ENCODE measurements around the gene GLRA1.
A peak's percentile ranks its signal among the peaks of the same experiment; 100 is the strongest.
"Not testable (repeated sequence)": the region's sequence is repeated elsewhere in the genome, so short reads cannot be mapped to it uniquely, and the experiment has no call there.

Gene GLRA1

DNA sequence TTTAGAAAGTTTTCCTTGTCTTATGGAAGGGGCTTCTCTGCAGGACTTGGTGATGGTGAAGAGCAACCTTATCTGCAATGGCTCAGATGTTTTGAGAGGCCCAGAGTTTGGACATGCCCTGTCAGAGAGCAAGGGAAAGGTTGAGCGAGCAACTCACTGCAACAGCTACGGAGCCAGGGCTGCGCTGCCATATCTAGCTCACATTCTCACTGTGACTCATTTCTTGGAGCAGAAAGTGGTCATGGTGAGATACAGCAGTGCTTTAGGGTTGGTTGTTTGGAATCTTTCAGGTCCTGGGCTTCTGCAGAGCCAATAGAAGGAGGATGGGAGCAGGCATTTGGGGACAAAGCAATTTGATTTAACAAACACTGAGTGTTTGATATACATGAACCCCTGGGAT, 12.3 kb downstream of the GLRA1 start:
- DNase-seq, result no peak

DNA sequence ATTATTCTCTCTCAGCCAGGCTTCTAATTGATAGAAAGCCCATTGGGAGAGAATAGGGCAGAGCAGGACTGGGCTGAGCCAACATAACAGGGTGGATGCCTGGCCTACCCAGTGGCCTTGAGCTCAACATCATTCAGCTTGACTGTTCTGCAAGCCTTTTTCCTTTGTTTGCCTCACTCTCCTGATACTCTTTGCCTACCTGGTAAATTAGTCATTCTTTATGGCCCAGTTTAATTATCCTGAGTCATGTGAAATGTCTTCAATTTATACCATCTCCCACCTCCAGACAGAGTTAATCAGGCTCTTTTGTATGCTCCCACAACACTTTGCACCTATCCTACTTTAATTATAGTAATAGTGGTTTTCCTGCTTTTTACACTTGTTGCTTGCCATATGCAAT, 13.6 kb downstream of the GLRA1 start:
- DNase-seq, result no peak

DNA sequence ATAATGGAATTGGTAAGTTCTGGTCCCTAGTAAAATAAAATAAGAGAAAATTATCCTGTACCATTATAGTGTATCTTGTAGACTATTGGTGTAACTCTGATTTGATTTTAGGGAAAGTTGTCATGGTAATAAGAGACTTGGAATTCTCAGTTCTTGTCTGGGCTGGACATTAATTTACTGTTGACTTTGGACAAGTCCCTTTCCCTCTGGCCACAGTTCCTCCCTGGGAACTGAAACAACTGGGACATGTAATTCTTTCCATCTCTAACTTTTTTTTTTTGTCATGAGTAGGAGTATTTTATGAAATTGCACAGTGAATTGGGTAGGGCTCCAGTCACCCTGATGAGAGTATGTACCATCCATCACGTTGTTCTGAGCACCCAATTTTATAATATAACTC, 15.0 kb downstream of the GLRA1 start:
- DNase-seq, result no peak

DNA sequence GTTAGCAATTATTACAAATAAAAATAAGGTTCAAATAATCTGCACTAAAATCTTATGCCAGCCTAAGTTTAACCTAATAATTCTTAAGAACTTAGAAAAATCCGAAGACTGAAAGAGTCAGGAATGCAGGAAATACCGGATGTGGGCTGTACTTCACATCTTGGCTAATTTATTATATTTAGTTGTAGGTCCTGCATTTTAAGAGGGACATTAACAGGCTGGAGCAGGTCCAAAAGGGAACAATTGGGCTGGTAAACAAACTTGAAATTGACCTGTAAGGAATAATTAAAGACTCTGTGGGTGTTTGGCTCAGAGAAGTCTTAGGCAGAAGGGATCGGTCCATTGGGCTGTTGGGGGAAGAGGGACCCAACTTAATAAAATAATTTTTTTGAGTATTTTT, 18.4 kb downstream of the GLRA1 start:
- DNase-seq, result no peak

DNA sequence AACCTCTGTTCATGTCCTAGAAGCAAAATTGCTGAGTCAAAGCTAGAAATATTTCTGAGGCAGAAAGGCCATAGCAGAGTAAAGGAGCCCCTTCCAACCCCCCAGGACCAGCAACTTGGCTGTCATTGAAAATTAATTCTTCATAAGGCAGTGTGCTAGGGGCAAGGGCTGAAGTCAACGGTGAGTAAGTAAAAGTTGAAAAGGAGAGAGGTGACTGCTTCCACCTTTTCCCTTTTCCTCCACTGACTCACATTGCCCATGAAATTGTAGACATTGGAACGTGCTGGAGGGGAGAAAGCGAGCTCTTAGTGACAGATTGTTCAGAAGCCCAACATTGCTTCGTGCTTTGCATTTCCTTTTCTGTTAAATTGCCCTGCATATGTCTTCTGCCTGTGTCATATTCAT, 19.1 kb downstream of the GLRA1 start:
- DNase-seq, result no peak

DNA sequence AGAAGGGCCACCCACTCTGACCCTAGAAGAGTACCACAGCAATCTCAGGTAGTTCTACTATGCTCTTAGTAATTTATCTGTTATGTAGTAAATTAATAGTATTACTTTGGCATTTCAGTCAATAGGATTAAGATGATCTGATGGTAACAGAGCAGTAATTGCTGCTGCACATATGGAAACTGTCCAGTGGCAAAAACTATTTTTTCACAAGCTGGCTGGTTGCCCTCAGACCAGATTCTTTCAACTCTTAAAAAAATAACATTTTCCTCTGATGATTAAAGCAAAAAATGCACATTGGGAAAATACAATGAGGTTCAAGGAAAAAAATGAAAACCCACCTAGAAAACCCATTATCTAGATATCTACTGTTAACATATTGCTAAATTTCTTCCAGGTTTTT, 19.7 kb downstream of the GLRA1 start:
- no peak for DNase-seq

DNA sequence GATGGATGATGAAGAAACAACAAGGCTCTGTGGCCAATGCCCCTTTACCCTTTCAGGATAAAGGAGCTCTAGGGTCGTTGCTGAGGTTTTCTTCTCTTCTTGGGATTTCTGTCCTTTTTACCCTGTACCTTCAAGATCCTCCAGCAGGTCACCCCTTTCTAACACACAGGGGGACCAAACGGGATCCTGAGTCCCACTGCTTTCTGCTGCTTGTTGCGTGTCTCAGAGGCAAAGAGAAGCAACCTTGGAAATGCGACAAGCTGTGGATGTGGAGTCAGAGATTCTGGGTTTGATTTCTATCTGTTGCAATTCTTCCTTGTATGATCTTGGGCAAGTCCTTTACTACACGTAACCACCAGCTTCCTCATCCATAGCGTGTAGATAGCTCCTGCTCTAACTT, 20.5 kb downstream of the GLRA1 start:
- DNase-seq, result no peak

DNA sequence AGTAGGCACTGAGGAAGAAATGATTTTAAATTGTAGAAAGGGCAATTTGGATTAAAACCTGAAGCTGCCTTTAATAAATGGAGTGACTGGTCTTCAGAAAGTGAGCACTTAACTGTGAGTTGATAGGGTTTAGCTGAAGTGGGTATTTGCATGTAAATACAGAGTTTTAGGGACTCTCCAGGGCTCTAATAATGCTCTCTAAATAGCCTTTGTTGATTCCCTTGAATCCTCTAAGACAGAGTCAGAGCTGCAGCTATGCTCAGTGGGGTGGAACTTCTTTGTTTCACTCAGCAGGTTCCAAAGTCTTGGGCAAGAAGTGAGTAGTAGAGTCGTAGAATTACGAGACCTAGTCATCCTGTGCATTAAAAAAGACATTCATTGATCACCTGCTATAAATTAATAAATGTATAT, 21.4 kb downstream of the GLRA1 start:
- DNase-seq, result peak; percentile 25

DNA sequence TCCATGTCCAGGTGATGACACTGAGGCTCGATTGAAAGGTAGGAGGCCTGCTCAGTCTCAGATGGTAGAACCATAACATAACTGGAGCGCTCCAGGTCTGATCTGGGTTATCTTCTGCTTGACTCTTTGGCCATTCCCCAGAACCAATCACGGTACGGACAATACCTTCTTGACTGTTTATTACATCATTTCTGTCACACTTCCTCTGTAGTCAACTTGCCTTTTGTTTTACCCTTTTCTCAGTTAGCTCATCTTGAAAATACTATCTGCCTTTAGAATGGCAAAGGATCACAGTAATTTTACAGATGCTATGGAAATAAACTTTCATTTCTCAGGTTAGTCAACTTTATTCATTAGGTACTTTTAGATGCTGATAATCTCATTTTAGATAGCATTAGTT, 22.4 kb downstream of the GLRA1 start:
- DNase-seq, result no peak

DNA sequence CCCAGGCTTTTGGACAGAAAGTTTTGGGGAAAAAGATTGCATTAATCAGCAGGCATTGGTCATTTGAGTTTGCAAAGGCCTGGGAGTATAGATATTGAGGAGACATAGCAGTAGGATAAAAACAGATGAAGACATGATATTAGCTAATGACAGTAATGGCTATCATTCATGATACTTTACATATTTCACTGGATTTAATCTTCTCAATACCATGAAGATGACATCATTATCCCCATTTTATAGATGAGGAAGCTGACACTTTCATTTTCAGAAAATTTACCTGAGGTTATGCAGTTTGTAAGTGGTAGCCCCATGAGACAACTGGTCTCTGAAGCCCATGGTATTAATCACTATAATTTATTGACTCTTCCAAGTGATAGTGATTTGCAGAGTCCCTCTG, 23.0 kb downstream of the GLRA1 start:
- DNase-seq, result no peak

DNA sequence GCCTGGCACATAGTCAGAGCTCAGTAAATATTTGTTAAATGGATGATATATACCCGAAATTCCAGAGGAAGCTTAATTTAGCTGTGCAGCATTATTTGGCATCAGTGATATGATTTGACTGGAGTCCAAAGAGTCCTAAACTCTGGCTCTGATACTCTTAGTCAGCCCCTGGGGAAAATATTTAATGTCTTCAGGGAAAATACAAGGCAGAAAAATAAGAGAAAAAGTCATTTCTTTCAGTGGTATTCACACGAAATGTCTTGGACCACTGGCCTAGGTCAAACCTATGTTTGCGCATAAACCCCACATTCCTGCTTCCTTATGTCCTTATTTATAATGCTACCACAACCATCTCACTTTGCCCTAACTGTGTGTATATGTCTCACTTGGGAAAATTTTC, 23.8 kb downstream of the GLRA1 start:
- no peak for DNase-seq

DNA sequence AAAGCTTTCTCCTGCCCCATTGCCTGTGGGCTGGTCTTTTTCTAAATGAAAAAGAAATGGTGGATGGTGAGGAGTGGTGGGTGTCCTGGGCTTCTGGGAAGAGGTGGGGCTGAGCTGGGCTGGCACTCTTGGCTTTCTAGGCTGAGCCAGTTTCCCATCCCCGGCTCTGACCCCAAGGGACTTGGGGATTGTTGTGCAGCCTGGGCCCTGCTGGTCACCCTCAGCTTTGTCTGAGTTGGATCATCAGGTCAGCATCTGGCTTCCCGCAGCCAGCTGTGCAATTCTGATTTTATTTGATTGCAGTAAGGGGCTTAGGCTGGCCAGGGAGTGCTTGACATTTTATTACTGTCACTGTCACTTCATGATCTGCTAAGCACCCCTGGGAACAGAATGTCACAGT, 25.3 kb downstream of the GLRA1 start:
- DNase-seq, result no peak

DNA sequence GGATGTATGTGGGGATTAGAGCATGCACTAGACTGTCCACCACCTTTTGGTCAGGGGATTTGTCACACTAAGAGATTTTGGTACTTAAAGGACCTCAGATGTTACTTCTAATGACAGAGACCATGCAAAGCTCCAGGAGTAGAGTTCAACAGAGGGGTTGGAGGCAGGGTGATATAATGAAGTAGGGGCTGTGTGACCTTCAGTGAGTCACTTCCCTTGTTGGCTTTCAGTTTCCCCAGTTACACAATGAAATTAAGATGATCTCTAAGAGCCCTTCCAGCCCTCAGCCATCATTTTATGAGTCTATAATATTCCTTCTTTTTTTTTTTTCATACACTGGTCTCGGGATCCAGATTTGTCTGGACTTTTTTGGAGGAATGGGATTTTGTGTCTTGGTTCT, 26.8 kb downstream of the GLRA1 start:
- no peak for DNase-seq

DNA sequence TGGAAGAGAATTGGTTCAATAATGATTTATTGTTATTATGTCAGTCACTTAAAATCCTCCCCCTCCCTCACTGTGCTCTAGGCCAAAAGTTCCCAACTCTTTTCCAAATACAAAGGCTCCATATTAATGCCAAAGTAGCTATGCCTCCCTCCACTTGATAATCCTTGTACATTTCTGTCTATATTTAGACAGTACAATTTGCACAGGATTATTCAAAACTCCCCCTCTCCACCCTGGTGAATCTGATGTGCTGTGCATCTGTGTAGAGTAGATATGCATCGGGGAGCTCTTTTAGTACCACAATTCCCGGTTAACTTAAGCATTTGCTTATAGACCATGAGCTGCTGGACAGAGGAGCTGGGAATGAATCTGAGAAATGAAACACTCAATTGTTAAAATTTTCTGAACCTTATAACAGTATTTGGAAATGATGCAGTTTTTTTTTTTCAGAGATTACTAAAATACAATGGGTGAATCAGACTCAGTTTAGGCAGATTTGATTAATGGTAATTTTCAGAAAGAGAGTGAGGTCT, 27.6 kb downstream of the GLRA1 start:
- no peak for DNase-seq

DNA sequence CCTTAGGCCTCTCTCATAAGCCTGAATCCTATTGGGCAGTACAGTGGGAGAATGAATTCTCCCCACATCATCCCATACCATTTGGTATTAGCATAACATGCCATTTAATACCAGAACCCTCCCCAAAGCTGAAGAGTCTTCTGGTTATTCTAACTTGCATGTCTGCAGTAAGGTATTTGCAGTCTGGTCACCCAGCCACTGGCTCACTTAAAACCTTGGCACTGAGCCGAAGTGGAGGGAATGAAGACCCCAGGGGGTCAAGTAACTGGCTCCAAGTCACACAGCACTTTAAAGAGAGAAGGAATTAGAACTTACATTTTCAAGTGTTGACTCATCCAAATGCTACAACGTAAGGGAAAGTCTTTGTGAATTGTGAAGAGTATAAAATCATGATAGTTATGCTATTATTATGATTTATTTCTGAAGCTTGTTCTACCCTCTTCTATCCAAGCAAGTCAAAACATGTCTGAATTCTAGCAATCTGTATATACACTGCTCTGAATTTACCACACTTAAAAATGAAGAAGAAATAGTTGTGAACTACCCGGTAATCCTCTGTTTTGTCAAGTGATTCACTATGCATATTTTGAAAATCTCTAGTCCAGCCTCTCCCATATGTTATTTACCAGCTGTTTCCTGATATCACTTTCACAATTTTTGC, 28.5 kb downstream of the GLRA1 start:
- DNase-seq, result peak; percentile 45

DNA sequence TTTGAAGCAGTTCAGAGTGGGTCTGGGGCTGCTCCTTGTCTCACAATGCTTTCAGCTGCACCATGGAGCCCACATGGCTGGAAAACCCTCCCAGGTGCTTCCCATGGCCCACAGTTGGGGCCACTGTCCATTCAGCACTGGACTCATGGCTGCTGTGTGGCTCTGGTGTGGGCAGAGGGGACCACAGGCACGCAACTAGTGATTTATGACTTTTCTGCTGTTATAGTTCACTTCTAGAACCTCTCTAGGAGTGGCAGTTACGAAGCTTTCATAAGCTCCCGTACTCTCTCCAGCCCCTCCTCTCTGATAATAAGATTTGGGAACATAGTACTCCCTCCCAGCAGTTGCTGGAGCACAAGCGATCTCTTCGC, 29.0 kb downstream of the GLRA1 start:
- DNase-seq, result no peak

DNA sequence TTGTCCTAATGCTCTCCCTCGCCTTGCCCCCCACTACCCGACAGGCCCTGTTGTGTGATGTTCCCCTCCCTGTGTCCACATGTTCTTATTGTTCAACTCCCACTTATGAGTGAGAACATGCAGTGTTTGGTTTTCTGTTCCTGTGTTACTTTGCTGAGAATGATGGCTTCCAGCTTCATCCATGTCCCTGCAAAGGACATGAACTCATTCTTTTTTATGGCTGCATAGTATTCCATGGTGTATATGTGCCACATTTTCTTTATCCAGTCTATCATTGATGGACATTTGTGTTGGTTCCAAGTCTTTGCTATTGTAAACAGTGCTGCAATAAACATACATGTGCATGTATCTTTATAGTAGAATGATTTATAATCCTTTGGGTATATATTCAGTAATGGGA, 31.2 kb downstream of the GLRA1 start:
- DNase-seq, result not testable (repeated sequence)

DNA sequence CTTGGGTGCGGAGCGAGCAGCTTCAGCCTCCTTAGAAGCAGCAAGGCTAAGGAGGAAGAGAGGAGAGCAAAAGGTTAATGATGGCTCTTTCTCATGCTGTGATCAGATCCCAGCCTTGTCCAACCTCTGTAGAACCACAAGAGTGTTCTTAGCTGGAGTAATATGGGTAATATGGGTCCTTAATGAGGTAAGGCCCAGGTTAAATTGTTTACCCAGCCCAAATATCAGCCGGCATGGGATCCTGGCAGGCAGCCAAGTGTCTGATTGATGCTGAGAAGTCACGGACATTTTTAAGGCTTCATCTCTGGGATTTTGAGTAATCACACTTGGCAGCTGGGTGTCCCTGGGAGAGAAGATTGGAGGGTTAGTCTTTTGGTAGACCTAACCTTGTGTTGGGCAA, 32.3 kb downstream of the GLRA1 start:
- DNase-seq, result peak; percentile 43

DNA sequence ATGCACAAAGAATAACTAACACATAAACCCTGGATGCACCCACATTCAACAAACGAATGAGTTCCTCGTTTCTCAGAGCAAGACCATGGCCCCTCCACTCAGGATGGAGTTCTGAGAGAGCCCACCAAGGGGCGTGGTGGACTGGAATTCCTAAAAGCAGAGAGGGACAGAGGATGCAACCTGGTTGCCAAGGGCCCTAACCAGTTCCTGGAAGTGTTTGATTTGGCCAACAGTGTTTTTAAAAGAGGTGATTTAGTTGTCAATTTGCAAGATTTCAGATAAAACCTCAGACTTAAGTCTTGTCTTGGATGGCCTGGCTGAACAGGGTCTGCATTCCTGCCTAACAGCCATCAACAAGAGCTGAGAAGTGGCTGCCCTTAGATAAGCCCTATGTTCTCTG, 34.4 kb downstream of the GLRA1 start:
- no peak for DNase-seq

DNA sequence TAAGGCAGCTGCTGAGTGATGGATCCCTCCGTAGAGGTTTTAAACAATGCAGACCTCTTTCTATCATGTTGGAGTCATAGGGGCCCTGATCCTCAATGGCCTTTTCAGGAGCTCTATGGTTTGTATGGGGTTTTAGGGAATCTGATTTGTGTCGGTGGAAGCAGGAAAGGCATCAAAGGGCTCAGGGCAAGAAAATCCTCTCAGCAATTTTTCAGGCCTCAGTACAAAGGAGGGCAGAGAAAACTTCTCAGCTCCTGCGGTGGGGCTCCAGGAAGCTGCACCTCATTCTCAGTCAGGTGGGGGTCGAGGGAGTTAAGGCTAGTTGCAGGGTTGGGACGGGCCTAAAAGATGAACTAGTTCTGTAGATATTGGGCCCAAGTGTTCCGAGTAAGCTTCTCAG, 35.0 kb downstream of the GLRA1 start:
- DNase-seq, result no peak

DNA sequence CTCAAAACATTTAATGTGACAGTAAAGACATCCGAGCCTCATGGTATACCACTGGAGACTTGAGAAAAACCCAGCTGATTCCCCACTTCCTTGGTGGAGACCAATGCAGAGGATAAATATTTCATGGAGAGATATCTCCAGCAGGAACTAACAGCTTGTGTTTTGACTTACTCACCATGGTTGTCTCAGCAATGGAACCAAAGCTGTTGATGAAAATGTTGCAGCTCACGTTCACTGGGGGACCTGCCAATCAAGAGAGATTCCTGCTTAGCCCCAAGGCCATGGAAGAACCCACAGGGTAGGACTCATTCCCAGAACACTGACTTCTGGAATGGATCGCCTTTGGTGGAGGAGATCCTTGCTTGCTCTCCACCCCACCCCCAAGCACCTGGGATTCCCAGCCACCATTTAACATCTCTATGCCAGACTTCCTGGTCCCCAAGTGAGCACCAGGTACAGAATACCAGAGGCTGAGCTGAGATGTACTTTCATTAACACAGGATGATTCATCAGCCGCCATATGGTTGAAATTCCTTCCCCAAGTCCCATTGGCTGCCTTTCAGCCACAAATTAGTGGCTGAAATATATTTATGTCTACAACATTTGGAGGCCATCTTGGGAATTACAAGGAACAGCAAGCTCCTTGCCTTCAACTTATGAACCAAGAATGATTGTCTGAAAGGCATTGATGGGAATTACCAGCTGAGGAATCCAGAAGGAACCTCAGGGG, 37.9 kb downstream of the GLRA1 start:
- no peak for DNase-seq

DNA sequence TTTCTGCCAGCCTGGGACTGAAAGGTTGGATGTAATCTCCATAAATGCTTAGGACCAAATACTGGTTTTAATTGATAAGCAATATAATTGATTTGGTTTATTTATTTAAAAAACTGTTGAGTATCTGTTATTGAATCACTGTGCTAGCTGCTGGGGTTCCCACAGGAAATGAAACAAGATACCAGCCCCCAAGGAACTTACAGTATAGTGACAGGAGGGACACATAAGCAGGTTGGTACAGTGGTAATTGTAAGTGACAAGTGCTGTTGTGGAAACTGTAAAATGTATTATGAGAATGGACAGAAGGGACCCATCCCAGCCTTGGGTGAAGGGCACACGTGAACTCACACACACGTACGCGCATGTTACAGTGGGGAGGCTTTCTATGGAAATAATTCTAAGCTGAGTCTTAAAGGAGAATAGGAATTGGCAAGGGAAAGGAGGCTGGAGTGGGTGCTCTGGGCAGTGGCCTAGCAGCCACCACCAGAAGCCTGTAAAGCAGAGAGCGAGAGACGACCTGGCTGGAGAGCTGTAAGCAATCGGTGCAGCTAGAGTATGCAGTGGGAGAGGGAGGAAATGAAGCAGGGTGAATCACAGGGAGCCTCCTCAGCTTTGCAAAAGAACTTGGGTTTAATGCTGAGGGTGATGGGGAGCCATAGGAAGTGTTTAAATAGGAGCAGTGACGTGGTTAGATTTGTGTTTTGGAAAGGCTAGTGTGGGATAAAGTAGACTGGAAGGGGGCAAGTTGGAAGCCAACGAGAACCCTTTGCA, 39.3 kb downstream of the GLRA1 start:
- no peak for DNase-seq

DNA sequence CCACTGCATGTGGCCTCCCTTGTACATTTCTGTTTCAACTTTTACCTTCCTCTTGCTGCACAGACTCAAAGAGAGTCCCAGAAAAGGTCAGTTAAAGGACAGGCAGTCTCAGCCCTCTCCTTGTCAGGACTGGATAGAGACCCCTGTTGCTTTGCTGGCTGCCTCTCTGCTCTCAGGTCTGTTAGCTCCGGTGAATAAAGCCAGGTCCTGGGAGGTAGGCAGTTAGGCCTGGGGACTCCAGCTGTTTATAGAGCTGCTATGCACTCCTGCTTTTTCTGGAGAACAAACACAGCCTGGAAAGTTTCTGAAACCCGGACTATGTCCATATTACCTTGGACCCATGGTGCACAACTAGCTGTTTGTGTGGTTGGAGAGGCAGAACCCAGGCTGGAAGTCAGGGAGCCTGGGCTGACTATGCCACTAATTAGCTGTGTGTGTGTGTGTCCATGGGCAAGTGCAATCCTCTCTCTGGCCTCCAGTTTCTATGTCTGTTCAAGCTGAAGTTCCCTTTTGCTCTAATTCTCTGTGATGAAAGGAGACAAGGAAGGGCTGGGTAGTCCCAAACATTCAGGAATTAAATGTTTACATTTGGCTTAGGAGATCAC, 42.9 kb downstream of the GLRA1 start:
- no peak for DNase-seq

DNA sequence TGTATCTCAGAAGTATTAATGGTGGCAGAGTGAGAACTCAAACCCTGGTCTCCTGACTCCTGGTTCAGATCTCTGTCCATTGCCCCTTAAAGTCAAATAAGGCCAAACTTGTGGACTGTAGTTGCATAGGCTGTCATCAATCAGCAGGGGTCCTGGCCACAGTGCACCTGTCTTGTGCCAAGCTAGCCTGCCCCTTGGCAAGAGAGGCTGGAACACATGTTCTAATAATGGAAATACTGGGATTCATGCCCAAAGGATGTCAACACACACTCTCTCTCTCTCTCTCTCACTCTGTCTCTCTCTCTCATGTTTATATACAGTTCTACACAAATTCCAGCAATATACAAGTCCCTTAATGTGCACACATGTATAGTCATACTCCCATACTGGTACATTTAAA, 44.3 kb downstream of the GLRA1 start:
- DNase-seq, result no peak

Data from NCI-H2227 treated with DMSO at 0.1 percent for 48 hours (cell line).